HCT116 (cell line): ENCODE data around the gene MTA1. TPM values are rescaled to one million over a fixed set of nuclear protein-coding genes. Genes with fewer than 3 reads are reported as not detected.

ENCODE experiments used
- ATAC-seq: fragments of 200-7000 bp; cut with Tn5 transposase; 2 replicates; pipeline ENCODE4 v1.9.1; 2020; ENCODE audit warnings: mild to moderate bottlenecking, moderate library complexity
- BruUV-seq: library from RNA; stranded (reverse); fragments of 400-500 nt; replicated peaks from 2 replicates; lab custom pipeline; 2021; lab: Mats Ljungman, UMichigan
- CTCF ChIA-PET: fragments of 300-600 bp; sonication (Branson Sonifier 250); formaldehyde crosslinking; loops from one replicate; lab custom pipeline; 2021; ENCODE audit warnings: antibody characterized with exemption; lab: Charles Lee
- POLR2A ChIA-PET: fragments of 300-600, 350-600 bp; sonication (Branson Sonifier 250); formaldehyde crosslinking; loops from one replicate; lab custom pipeline; 2021; ENCODE audit warnings: antibody characterized with exemption; lab: Charles Lee
- RAD21 ChIA-PET, 2 experiments: fragments of 300-600 bp; sonication (Branson Sonifier 250); formaldehyde crosslinking; loops; one replicate each; lab custom pipeline; 2023; ENCODE audit warnings: low total read pairs in 2 of 2; ENCODE audit not compliant: uncharacterized antibody in 2 of 2, unreplicated experiment in 2 of 2, low non-redundant PET in 1 of 2; lab: Charles Lee
- DNase-seq: peaks from one replicate; pipeline ENCODE4 v3.0.0-alpha.2; 2010; ENCODE audit warnings: low read depth, low spot score
- H2AFZ ChIP-seq: fragments of 200-600 bp; shearing (Covaris generic), sonication (generic); 2 replicates; pipeline ENCODE4 v1.6.1; 2017; ENCODE audit warnings: low read depth, mixed run types, mixed read lengths, antibody characterized with exemption, low read length; ENCODE audit not compliant: poor library complexity, severe bottlenecking
- H3K27ac ChIP-seq: 2 replicates; pipeline ENCODE4 v1.5.1; 2012; ENCODE audit warnings: low read depth, low read length
- H3K27me3 ChIP-seq: fragments of 200-600 bp; sonication (generic); 2 replicates; pipeline ENCODE4 v1.6.1; 2016; ENCODE audit warnings: mixed run types, low read length, mixed read lengths; ENCODE audit not compliant: insufficient read depth
- H3K36me3 ChIP-seq, 2 experiments: fragments of 200-500 bp in 1 of 2; fragments of 200-600 bp in 1 of 2; sonication (Bioruptor generic) in 1 of 2; sonication (generic) in 1 of 2; 2 replicates each; pipeline versions ENCODE4 v1.5.1 to v1.6.1; 2014 to 2016; ENCODE audit warnings: low read length in 2 of 2, inconsistent platforms in 1 of 2, mixed read lengths in 1 of 2, mixed run types in 1 of 2; ENCODE audit not compliant: insufficient read depth in 2 of 2, control insufficient read depth in 1 of 2
- H3K4me1 ChIP-seq, 2 experiments: fragments of 200-600 bp in 1 of 2; sonication (generic) in 1 of 2; 2 replicates each; pipeline versions ENCODE4 v1.5.1 to v1.6.1; 2012 to 2017; ENCODE audit warnings: low read length in 2 of 2, inconsistent platforms in 1 of 2, mild to moderate bottlenecking in 1 of 2, mixed read lengths in 1 of 2, mixed run types in 1 of 2, moderate library complexity in 1 of 2; ENCODE audit not compliant: insufficient read depth in 2 of 2, control insufficient read depth in 1 of 2
- H3K4me2 ChIP-seq: fragments of 200-600 bp; sonication (generic); 2 replicates; pipeline ENCODE4 v1.6.1; 2017; ENCODE audit warnings: mixed run types, low read length, mixed read lengths
- H3K4me3 ChIP-seq, 2 experiments: fragments of 200-600 bp in 1 of 2; sonication (generic) in 1 of 2; replicated peaks in 1 of 2; 2 replicates each; pipeline ENCODE4 v1.5.1; 2011 to 2016; ENCODE audit warnings: low read length in 2 of 2, control low read depth in 1 of 2, low read depth in 1 of 2, mild to moderate bottlenecking in 1 of 2, mixed read lengths in 1 of 2, mixed run types in 1 of 2
- H3K79me2 ChIP-seq: fragments of 200-600 bp; sonication (generic); 2 replicates; pipeline ENCODE4 v1.6.1; 2017; ENCODE audit warnings: mild to moderate bottlenecking, mixed run types, low read length, moderate library complexity, mixed read lengths; ENCODE audit not compliant: insufficient read depth
- H3K9ac ChIP-seq: fragments of 200-600 bp; sonication (generic); 2 replicates; pipeline ENCODE4 v1.6.1; 2016; ENCODE audit warnings: low read length, mixed read lengths
- H3K9me2 ChIP-seq: fragments of 200-600 bp; sonication (generic), shearing (Covaris generic); 2 replicates; pipeline ENCODE4 v1.6.1; 2017; ENCODE audit warnings: mixed run types, mild to moderate bottlenecking, moderate library complexity; ENCODE audit not compliant: insufficient read depth
- H3K9me3 ChIP-seq, 2 experiments: fragments of 200-500 bp in 1 of 2; fragments of 200-600 bp in 1 of 2; sonication (Bioruptor generic) in 1 of 2; sonication (generic) in 1 of 2; 2 replicates each; pipeline ENCODE4 v1.6.1; 2014 to 2017; ENCODE audit warnings: low read length in 2 of 2, mixed read lengths in 2 of 2, inconsistent platforms in 1 of 2, low read depth in 1 of 2, mild to moderate bottlenecking in 1 of 2, mixed run types in 1 of 2, moderate library complexity in 1 of 2; ENCODE audit not compliant: control insufficient read depth in 1 of 2, insufficient read depth in 1 of 2
- H4K20me1 ChIP-seq: fragments of 200-600 bp; sonication (generic), shearing (Covaris generic); 2 replicates; pipeline ENCODE4 v1.6.1; 2017; ENCODE audit warnings: mixed run types, mild to moderate bottlenecking, moderate library complexity; ENCODE audit not compliant: insufficient read depth
- CBX3 ChIP-seq: IDR thresholded peaks from 2 replicates; pipeline ENCODE4 v1.6.1; 2012; ENCODE audit warnings: low read depth
- CEBPB ChIP-seq: IDR thresholded peaks from 2 replicates; pipeline ENCODE4 v1.6.1; 2012; ENCODE audit warnings: low read depth
- EZH2 ChIP-seq: fragments of 200-600 bp; sonication (generic); IDR thresholded peaks from 2 replicates; pipeline ENCODE4 v1.6.1; 2017; ENCODE audit warnings: antibody characterized with exemption, mixed run types
- FOSL1 ChIP-seq: IDR thresholded peaks from 2 replicates; pipeline ENCODE4 v1.6.1; 2012; ENCODE audit warnings: low read depth
- POLR2AphosphoS5 ChIP-seq: IDR thresholded peaks from 2 replicates; pipeline ENCODE4 v1.6.1; 2011; ENCODE audit warnings: mild to moderate bottlenecking, low read depth, low read length, moderate library complexity
- RAD21 ChIP-seq: IDR thresholded peaks from 2 replicates; pipeline ENCODE4 v1.6.1; 2012; ENCODE audit warnings: low read depth, mild to moderate bottlenecking
- SP1 ChIP-seq: IDR thresholded peaks from 2 replicates; pipeline ENCODE4 v1.6.1; 2012; ENCODE audit warnings: low read depth
- TCF7L2 ChIP-seq: IDR thresholded peaks from 2 replicates; pipeline ENCODE4 v1.7.0; 2011; ENCODE audit warnings: borderline replicate concordance, inconsistent platforms; ENCODE audit not compliant: insufficient read depth, insufficient read length; ENCODE audit errors: extremely low read depth
- ZNF274 ChIP-seq: fragments of 200-500 bp; sonication (Bioruptor generic); IDR thresholded peaks from 2 replicates; pipeline ENCODE4 v1.6.1; 2014; ENCODE audit warnings: mild to moderate bottlenecking, low read depth, low read length, inconsistent platforms
- intact Hi-C: fragments of 100-400 bp; cut with micrococcal nuclease; formaldehyde crosslinking; loops from 2 replicates; pipeline ENCODE4 v1.10.0; 2022
- total RNA-seq: library from RNA; stranded (reverse); gene quantifications from one replicate; pipeline ENCODE4 v1.2.1, GENCODE V29; 2021; ENCODE audit not compliant: unreplicated experiment
- TF ChIP-seq, protein P1 (sequence below), 3 experiments: fragments of 200-600 bp in 1 of 3; sonication (generic) in 1 of 3; IDR thresholded peaks in 2 of 3; conservative IDR thresholded peaks in 1 of 3; 2 replicates each; pipeline ENCODE4 v1.5.1; 2012 to 2017; ENCODE audit warnings: low read depth in 2 of 3, low read length in 2 of 3, antibody characterized with exemption in 1 of 3, borderline replicate concordance in 1 of 3, control low read depth in 1 of 3, mild to moderate bottlenecking in 1 of 3, mixed read lengths in 1 of 3, mixed run types in 1 of 3, moderate library complexity in 1 of 3; ENCODE audit not compliant: insufficient read depth in 1 of 3
- TF ChIP-seq, protein P2 (sequence below): IDR thresholded peaks from 2 replicates; pipeline ENCODE4 v1.6.1; 2012
- TF ChIP-seq, protein P3 (sequence below): IDR thresholded peaks from 2 replicates; pipeline ENCODE4 v1.6.1; 2012

MTA1 gene
- total RNA-seq, 1 experiment from 2014 or later, result 229 TPM

DNA sequence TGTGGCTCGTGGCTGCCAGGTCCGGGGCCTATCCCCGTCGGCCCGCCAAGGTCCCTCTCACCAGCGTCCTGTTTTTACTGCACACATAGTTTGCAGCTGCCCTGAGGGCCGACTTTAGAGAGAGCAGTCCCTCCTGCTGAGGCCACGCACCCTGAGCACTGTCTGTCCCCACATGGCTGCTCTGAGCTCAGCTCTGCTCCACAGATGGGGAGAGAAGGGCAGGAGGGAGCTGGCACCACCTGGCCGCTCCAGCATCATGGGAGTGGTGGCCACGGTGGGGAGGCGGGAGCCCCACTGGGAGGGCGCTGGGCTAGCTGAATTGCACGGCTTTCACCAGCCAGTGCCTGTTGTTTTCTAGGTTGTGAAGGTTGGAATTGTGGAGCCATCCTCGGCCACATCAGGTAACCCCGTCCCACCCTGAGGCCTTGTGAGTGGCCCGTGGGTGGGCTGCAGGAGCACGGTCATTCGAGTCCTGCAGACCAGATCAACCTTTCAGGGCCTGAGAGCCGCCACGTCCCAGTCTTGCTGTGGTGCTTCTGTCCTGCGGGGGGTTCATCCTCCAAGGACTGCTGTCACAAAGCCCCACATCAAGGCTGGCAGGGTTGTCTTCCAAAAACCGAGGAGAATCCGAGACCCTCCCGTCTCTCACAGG lies 28.7 kb upstream of the MTA1 start:
- ChIA-PET RAD21 (no interaction called here), POLR2A (no interaction called here), CTCF (no interaction called here)
- no peak overlapping the region for H3K27ac ChIP-seq
- intact Hi-C loops, result no loop called here
- H3K4me1 ChIP-seq, result peaks cover 0 to under 1% of the 10 kb centered on the region in 2 experiments; a peak in 1 of 4 replicates
- H3K9me3 ChIP-seq, result no peaks in the 10 kb centered on the region
- no peak overlapping the region for H3K9ac ChIP-seq
- H3K9me2 ChIP-seq, result no peaks in the 10 kb centered on the region
- BruUV-seq, result no TSS peak
- DNase-seq, result no peak
- no peaks in the 10 kb centered on the region for H3K27me3 ChIP-seq
- no peaks in the 10 kb centered on the region for H3K79me2 ChIP-seq
- no peak overlapping the region for H3K4me2 ChIP-seq
- H4K20me1 ChIP-seq, result no peaks in the 10 kb centered on the region
- no peak for ATAC-seq
- no peak for TF ChIP-seq RAD21
- TF ChIP-seq ZNF274, result no peak
- TF ChIP-seq, protein P1, sequence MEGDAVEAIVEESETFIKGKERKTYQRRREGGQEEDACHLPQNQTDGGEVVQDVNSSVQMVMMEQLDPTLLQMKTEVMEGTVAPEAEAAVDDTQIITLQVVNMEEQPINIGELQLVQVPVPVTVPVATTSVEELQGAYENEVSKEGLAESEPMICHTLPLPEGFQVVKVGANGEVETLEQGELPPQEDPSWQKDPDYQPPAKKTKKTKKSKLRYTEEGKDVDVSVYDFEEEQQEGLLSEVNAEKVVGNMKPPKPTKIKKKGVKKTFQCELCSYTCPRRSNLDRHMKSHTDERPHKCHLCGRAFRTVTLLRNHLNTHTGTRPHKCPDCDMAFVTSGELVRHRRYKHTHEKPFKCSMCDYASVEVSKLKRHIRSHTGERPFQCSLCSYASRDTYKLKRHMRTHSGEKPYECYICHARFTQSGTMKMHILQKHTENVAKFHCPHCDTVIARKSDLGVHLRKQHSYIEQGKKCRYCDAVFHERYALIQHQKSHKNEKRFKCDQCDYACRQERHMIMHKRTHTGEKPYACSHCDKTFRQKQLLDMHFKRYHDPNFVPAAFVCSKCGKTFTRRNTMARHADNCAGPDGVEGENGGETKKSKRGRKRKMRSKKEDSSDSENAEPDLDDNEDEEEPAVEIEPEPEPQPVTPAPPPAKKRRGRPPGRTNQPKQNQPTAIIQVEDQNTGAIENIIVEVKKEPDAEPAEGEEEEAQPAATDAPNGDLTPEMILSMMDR (IDR thresholded peaks at IDR 0.05 in 2 of 3, conservative IDR thresholded peaks at IDR 0.05 in 1 of 3; ENCODE audit: borderline replicate concordance in 1 of 3, insufficient read depth in 1 of 3, low read depth in 2 of 3, low read length in 2 of 3), result no peak
- TF ChIP-seq, protein P2, sequence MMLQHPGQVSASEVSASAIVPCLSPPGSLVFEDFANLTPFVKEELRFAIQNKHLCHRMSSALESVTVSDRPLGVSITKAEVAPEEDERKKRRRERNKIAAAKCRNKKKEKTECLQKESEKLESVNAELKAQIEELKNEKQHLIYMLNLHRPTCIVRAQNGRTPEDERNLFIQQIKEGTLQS, result no peak
- TF ChIP-seq SP1, result no peak
- TF ChIP-seq POLR2AphosphoS5, result no peak
- no peak for TF ChIP-seq CEBPB
- no peak for TF ChIP-seq EZH2
- TF ChIP-seq TCF7L2, result no peak
- TF ChIP-seq, protein P3, sequence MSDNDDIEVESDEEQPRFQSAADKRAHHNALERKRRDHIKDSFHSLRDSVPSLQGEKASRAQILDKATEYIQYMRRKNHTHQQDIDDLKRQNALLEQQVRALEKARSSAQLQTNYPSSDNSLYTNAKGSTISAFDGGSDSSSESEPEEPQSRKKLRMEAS, result no peak
- TF ChIP-seq FOSL1, result no peak
- no peak for TF ChIP-seq CBX3
- no peak overlapping the region for H2AFZ ChIP-seq
- no peaks in the 10 kb centered on the region for H3K36me3 ChIP-seq
- H3K4me3 ChIP-seq, result no peak overlapping the region
